ENCODE results near the gene RBFA.

RBFA gene

GRCh38 chr18:80033181-80034067, 810 bp upstream of the RBFA start:
- DNase-seq: no peak

- DNase-seq: no peak
Observed at GRCh38 chr18:80034852-80035406, 695 bp downstream of the RBFA start.

GRCh38 chr18:80035997-80036396, 1.8 kb downstream of the RBFA start:
- DNase-seq: no peak

GRCh38 chr18:80037300-80037699, 3.1 kb downstream of the RBFA start:
- no peak for DNase-seq

- peak; percentile 72 for DNase-seq
Observed at GRCh38 chr18:80037869-80038630, 3.8 kb downstream of the RBFA start.

- no peak for DNase-seq
Observed at GRCh38 chr18:80040515-80040914, 6.3 kb downstream of the RBFA start.

- no peak for DNase-seq
Observed at GRCh38 chr18:80041424-80041823, 7.2 kb downstream of the RBFA start.

- no peak for DNase-seq
Observed at GRCh38 chr18:80042785-80043184, 8.6 kb downstream of the RBFA start.

- DNase-seq: no peak
Observed at GRCh38 chr18:80044072-80044471, 9.8 kb downstream of the RBFA start.

- peak; percentile 78 for DNase-seq
Observed at GRCh38 chr18:80046011-80046410, 11.8 kb downstream of the RBFA start.

- no peak for DNase-seq
Observed at GRCh38 chr18:80046431-80046830, 12.2 kb downstream of the RBFA start.

GRCh38 chr18:80046961-80047541, 12.8 kb downstream of the RBFA start:
- peak; percentile 66 for DNase-seq

- no peak for DNase-seq
Observed at GRCh38 chr18:80050797-80051196, 16.6 kb downstream of the RBFA start.

GRCh38 chr18:80056095-80056494, 21.9 kb downstream of the RBFA start:
- no peak for DNase-seq

GRCh38 chr18:80059945-80060344, 25.7 kb downstream of the RBFA start:
- no peak for DNase-seq

- no peak for DNase-seq
Observed at GRCh38 chr18:80065705-80066104, 31.5 kb downstream of the RBFA start.

GRCh38 chr18:80067321-80067720, 33.1 kb downstream of the RBFA start:
- DNase-seq: no peak

GRCh38 chr18:80067897-80068296, 33.7 kb downstream of the RBFA start:
- DNase-seq: no peak

GRCh38 chr18:80068571-80069272, 34.5 kb downstream of the RBFA start:
- no peak for DNase-seq

- DNase-seq: no peak
Observed at GRCh38 chr18:80070825-80071224, 36.6 kb downstream of the RBFA start.

GRCh38 chr18:80074183-80074582, 39.9 kb downstream of the RBFA start:
- DNase-seq: no peak

GRCh38 chr18:80074697-80075096, 40.5 kb downstream of the RBFA start:
- no peak for DNase-seq

GRCh38 chr18:80075940-80076339, 41.7 kb downstream of the RBFA start:
- DNase-seq: no peak
